Left cardiac atrium (tissue), 4 donors: ENCODE results near the gene KRT7. TPM values are rescaled to one million over a fixed set of nuclear protein-coding genes. Genes with fewer than 3 reads are reported as not detected.
"Not testable (repeated sequence)": the region's sequence is repeated elsewhere in the genome, so short reads cannot be mapped to it uniquely, and the experiment has no call there.

Source experiments
- ATAC-seq, 2 donors: fragments of 200-7000 bp; cut with Tn5 transposase; one replicate each; pipeline ENCODE4 v1.9.1; 2020; ENCODE audit warnings: mild to moderate bottlenecking in 2 of 2, moderate library complexity in 2 of 2
- DNase-seq: peaks from one replicate; pipeline ENCODE4 v3.0.0-alpha.2; 2020
- intact Hi-C, 2 donors: fragments of 100-400 bp; cut with DNase I; formaldehyde crosslinking; loops; one replicate each; pipeline versions ENCODE4 v1.14.1 to v1.15.1; 2022 to 2023
- total RNA-seq, 2 donors: library from RNA; stranded (reverse); fragmentation: NEBNext Ultra II Directional; extraction: Animal tissue kit (Norgen Biotek cat#: 25700); gene quantifications; one replicate each; pipeline ENCODE4 v1.2.1, GENCODE V29; 2021
- donor health status: DM: no; HTN: yes; CAD: no.
- donor health status: DM: no; HTN: yes; CAD: no; lungs with severe emphysema.
- donor health status: DM: yes; HTN: yes; CAD: no.
- donor health status: Dilated cardiomyopathy.

The KRT7 gene
- total RNA-seq, 2 donors from 2014 or later, result 1.0 to 34.3 TPM

GRCh38 chr12:52280319-52280795 is 47.3 kb downstream of the KRT7 start:
- ATAC-seq (peak; percentile 12 to 68), DNase-seq (peak; percentile 61)
- intact Hi-C loops, result loop anchor here in 1 of 2 donors (2.0 kb wide), 1 partner anchor 120 kb away; no protein-coding TSS in a partner anchor

DNA sequence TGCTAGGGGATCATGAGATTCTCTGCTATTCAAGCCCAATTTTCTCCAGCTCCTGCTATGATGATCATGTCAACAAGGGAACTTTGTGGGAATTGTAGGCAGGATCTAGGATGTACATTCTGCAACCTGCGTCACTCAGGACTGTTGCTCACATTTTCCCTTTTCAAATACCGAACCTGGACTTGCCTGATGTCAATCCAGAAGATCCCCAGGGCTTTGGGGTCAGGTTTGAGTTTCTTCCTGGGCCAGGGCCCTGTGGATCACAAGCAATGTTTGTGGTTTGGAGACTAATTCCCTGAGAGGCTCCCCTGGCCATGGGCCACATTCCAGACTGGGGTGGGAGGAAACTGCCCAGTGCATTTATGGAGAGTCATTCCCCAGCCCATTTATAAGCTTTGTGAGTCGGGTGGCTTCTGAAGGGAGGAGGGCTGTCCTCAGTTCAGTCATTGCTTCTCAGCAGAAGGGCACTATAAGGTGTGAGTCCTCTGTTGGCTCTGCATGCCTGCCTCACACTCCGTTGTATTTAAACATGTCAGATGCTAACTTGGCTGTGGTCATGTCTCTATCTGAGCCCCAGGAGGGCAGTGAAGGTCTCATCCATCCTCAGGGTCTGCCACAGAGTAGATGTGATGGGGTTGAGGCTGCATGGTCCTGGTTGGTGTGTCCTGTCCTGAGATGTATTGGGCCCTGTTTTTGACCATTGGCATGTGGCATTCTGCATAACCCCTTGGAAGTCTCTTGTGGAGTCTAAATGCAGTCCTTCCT is 47.9 kb downstream of the KRT7 start:
- peak; percentile 52 to 53 for ATAC-seq
- DNase-seq, result peak; percentile 56
- intact Hi-C loops, result loop anchor here in 1 of 2 donors (2.0 kb wide), 1 partner anchor 120 kb away; no protein-coding TSS in a partner anchor

- intact Hi-C loops, result no loop called here
- DNase-seq (no peak), ATAC-seq (no peak)
These were observed 51.6 kb downstream of the KRT7 start for GRCh38 chr12:52284562-52285171.

GRCh38 chr12:52285172-52285745 is 52.2 kb downstream of the KRT7 start:
- intact Hi-C loops, result no loop called here
- DNase-seq (no peak), ATAC-seq (no peak)

GRCh38 chr12:52285851-52286530 is 52.9 kb downstream of the KRT7 start:
- intact Hi-C loops, result no loop called here
- no peak for ATAC-seq
- no peak for DNase-seq

DNA sequence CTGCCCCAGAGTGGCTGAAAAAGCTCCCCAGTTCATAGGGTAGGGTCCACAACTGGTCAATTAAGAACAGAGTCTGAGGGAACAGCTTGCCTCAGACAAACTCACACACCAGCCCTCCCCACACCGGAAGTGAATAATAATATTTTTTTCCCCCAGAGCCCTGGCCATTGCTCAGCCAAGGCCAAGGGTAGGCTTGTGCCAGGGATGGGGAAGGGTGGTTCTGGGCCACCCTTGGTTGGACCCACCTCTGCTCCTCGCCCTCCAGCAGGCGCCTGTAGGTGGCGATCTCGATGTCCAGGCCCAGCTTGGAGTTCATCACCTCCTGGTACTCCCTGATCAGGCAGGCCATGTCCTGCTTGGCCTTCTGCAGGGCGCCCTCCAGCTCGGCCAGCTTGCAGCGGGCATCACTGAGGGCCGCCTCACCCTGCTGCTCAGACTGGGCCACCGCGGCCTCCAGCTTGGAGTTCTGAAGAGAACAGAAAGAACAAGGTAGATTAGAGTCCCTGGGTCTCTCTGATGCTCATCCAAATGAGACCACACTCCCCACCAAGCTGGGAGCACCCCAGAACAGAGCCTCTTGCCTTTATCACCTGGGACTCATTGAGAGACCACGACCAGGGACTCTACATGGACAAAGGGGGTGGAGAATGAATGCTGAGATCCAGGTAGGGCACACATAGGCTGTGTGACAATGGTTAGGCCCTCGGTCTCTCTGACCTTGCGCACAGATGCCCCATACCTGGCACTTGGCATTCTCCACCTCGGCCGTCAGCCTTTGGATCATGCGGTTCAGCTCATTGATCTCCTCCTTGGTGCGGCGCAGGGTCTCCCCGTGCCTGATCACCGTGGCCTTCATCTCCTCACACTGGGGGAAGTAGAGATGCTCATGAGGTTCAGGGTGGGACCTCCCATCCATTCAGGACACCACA is 54.1 kb downstream of the KRT7 start:
- intact Hi-C loops, DNase-seq, ATAC-seq: not testable (repeated sequence)

DNA sequence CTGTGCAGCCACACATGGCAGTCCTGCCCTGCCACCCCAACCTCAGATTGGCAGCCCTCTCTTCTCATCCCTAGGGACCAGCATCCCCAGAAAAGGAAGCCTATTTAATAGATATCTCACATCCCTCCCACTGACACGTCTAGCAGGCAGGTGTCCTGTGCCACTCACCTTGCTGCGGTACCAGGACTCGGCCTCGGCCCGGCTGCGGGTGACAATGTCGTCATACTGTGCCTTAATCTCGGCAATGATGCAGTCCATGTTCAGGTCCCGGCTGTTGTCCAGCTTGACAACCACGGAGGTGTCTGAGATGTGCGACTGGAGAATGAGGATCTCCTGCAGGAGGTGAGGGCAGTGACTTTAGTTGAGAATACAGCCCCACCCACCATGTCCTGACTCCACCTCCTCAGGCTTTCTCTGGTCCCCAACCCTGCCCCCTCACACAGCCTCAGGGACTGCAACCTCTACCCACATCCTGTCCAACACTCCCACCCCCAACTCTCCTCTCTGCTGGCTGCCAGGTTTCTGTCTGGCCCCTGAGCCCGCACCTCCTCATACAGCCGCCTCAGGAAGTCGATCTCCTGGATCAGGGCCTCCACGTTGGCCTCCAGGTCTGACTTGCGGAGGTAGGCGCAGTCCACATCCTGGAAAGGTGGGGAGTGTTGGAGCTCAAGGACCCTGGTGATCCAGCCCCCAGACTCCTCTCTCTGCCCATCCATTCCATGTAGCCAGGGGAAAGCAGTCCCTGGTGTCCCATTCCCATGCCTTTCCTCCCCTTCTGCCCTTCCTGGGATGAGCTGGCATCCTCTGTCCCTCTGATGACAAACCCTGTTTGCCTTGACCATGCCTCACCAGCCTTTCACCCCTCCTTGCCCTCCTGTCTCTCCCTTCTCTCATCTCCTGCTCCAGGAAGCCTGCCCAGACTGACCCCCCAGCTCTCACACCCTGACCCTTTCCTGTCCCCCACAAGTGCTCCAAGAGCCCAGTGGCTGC is 55.1 kb downstream of the KRT7 start:
- DNase-seq, intact Hi-C loops, ATAC-seq: not testable (repeated sequence)

GRCh38 chr12:52290483-52291134 is 57.6 kb downstream of the KRT7 start:
- ATAC-seq, DNase-seq, intact Hi-C loops: not testable (repeated sequence)

GRCh38 chr12:52291267-52291935 is 58.4 kb downstream of the KRT7 start, which contains the start of gene KRT81:
TSS of gene KRT81 (minus strand) at chr12:52291534. CDS start at chr12:52291465, 69 bp downstream.
- DNase-seq, result no peak
- ATAC-seq, result no peak
- intact Hi-C loops, result no loop called here

DNA sequence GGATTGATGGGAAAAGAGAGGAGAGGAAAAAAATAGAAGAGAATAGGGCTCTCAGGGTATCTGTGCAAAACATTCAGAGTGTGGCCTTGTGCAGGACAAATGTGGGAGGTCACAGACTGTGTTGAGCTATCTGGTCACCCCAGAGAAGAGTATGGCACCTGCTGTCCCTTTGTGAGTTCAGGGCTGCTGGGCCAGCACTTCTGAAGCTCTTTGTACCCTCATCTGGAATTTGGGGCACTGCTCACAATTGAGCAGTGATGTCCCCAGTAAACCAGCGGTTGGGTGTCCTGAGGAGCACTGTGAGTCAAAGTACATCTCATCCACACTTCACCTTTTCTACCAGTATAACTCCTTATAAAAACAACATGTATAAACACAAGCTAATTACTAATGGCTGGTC is 60.9 kb downstream of the KRT7 start:
- DNase-seq (no peak), ATAC-seq (no peak)
- intact Hi-C loops, result no loop called here

GRCh38 chr12:52294803-52295202 is 61.8 kb downstream of the KRT7 start:
- intact Hi-C loops, result no loop called here
- DNase-seq (no peak), ATAC-seq (no peak)

DNA sequence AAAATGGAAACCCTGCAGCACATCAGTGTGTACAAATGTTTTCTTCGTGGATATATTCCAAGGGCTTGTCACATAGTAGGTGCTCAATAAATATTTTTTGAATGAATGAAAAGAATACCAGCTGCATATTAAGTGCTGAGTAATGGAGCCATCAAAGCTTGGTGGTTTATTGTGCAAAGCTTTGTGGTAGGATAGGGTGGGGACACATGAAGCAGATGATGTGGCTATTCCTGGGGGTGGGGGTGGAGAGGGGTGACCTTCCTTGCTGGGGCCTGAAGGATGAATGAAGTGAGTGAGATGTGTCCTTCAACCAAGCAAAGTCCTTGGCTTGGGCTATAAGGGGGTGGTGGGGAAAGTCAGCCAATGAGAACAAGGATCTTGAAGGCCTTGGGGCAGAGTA is 62.6 kb downstream of the KRT7 start:
- intact Hi-C loops, result no loop called here
- ATAC-seq, result no peak
- no peak for DNase-seq

DNA sequence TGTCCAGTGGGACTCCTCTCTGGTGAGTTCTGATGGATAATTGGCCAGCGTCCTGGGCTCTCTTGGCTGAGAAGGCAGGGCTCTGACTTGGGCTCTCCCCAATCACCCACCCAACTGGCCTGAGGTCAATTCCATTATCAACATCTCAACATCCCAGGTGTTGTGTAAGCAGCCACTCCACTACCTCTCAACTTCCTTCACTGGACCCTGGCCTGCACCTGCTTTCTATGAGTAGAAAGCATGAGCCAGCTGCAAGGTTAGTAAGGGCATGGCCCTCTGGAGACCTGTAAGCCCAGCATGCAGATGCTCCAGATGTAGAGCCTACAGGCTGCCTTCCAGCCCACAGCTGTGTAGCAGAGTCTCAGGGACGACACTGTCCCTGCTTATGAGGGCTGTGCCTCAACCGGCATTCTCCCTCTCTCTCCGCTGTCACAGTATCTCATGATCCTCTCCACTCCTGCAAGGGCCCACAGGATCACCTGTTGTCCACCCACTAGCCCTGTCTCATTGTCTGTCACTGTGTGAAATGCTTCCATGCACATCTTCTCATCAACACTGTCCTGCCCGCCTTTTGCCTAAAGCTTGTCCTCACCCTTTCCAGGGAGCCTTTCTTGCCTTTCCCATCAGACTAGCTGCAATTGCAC is 63.7 kb downstream of the KRT7 start:
- ATAC-seq, result no peak
- intact Hi-C loops, result no loop called here
- DNase-seq, result no peak
